Stimulated activated CD4-positive, alpha-beta T cell treated with anti-CD3 and anti-CD28 coated beads, TNF-alpha, amount 100 ng/mL, for 48 hours (primary cell): ENCODE data around the gene SLC35B2.

ENCODE experiments used
- DNase-seq, 3 donors: peaks; one replicate each; pipeline ENCODE4 v3.0.0-alpha.2; 2020; ENCODE audit warnings: low read depth in 3 of 3

SLC35B2 gene

GRCh38 chr6:44285552-44286284 is 28.4 kb upstream of the SLC35B2 start:
- no peak for DNase-seq

DNA sequence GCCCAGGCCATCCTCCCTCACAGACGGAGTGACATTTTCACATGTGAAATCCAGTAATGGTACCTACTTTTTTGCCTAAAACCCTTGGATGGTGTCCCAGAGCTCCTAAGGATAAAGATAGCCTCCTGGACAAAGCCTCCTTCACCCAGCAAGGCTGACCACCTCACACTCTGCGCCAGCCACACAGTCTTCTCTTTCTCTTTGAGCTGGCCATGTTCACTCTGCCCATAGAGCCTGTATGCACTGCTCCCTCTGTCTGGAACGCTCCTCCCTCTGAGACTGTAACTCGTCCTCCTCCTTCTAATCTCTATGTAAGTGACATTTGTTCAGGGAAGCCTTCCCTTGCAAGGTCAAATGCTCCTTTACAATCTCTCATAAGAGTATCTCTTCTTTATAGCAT is 27.5 kb upstream of the SLC35B2 start:
- no peak for DNase-seq

DNA sequence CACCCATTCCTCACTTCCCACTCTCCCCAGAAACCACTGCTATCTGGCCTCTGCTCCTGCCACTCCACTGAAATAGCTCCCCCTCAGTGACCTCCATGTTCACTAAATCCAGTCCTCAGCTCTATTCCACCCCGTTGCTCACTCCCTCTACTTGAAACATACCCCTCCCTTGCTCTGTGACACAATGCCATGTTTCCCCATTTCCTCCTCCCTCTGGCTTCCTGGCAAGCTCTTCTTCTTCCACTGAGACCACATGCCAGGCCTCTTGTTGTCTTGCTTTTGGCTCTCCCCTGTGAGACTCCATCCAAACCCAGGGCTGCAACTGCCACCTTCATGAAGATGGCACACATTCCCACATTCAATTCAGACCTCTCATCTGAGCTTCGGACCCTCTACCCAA is 26.8 kb upstream of the SLC35B2 start:
- no peak for DNase-seq

DNA sequence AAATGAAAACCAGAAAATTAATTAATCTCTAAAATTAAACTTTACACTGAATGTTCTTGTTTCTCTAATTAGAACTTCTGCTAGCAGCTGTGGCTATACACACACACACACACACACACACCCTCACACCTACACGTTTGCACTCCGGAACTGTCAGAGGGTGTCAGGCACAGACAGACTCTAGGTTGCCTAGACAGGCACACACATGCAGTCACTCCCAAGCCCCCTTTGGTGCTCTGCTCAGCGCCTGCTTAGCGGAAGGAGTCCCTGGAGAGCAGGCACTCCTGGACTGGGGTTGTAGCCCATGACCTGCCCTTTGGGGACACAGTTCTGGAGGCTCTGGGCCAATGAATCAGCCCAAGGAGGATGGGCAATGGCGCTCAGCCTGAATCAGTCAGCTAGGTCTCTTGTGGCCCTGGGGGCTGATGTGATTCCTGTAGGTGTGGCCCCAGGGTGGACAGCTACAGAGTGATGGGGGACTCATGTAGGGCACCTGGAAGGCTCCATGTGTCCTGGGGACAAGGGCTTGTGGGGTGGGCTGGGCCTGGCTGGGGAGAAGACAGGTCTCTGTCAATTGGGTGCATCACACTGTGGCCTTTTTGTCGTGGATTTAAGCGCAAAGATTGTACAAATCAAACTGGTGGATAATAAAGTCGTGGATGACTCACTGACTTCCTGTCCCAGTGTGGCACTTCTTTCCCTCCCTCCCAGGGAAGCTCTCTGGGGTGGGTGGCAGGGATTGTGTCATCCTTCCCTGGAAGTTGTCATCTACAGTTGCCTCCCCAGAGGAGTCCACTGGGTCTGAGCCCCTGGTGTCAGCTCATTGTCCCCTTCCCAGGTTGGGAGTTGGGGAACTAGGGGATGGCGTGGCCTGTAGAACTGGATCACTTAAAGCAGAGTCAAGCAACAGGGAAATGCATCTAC is 21.7 kb upstream of the SLC35B2 start:
- no peak for DNase-seq

- no peak for DNase-seq
Observed at GRCh38 chr6:44278315-44278714, 21.0 kb upstream of the SLC35B2 start.

DNA sequence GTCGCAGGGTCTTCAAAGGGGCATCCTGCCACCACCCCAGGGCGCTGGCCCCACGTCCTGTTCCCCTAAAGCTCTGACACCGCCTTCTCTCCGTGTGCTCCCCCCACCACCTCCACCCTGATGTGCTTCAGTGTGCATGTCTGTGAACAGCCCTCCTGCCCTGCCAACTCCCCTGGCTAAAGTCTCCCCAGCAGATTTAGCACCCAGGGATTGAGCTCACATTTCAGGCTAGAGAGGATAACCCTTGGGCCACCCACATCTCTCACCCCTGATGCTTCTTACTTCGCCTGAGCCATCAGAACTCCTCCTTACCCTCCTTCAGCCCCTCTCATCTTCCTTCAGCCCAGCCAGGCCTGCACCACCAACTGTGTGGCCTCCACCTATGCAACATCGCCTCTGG is 20.4 kb upstream of the SLC35B2 start:
- no peak for DNase-seq

DNA sequence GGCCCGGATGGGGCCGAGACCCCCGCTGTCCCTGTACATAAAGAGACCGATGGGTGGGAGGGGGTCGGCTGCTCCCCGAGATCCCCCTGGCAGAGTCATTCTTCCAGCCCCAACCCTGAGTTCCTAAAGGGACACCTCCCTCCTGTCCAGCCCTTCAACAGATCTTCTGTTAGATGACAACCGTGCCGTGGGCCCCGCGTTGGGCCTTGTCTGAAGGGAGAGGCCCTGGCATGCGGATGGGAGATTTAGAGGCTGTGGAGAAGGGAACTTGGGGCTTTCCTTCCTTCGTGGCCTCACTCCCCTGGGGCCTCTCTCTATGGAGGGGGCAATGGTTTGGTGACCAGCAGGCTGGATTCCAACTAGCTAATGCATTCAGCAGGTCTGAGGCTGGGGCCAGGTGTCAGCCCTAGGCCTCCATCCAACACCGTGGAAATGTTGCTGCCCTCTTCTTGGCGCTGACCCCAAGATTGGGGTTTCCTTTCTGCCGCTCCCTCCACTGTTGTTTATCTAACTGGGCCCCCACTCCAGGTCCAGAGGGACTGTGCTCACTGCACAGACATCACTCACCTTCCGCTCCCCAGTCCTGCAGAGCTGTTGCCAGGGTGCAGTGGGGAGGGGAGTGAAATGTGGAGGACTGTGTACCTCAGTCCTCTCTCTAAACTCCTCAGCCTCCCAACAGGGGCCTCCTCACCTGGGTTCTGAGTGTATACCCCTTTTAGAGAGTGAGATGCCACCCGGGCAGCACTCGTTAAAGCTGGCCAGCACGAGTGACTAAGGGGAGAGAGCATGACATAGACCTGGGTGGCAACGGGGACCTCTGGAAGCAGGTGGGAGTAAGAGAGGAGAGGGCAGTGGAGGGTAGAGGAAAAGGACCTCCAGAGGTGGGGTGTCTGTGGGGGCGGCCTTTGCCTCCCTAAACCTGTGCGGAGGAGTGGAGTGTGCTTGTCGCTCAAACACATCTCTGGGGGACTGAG is 19.6 kb upstream of the SLC35B2 start:
- no peak for DNase-seq

- no peak for DNase-seq
Observed at GRCh38 chr6:44275749-44276648, 18.7 kb upstream of the SLC35B2 start.

DNA sequence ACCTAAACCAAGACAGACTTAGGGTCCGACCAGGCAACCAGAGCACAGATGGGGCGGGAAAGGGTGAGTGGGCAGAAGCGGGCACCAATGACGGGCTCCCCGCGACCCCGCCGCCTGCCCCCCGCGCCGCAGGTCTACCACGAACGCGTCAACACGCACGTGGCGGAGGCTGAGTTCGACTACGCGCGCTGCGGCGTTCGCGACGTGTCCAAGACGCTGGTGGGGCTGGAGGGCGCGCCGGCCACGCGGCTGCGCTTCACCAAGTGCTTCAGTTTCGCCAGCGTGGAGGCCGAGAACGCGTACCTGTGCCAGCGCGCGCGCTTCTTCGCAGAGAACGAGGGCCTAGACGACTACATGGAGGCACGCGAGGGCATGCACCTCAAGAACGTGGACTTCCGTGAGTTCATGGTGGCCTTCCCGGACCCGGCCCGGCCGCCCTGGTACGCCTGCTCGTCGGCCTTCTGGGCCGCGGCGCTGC is 18.0 kb upstream of the SLC35B2 start:
- no peak for DNase-seq

DNA sequence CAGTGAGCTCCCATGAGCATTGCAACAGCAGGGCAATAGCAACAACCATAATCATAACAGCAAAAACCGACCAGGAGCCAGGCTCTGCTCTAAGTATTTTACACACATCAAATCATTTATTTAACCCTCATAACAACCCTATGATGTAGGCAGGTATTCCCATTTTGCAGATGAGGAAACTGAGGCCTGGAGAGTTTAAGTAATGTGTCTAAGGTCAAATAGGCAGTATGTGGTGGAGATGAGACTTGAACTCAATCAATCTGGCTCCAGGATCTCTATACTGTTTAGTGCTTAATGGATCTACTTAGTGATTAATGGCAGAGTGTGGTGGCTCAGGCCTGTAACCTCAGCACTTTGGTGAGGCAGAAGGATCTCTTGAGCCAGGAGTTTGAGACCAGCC is 16.3 kb upstream of the SLC35B2 start:
- no peak for DNase-seq

DNA sequence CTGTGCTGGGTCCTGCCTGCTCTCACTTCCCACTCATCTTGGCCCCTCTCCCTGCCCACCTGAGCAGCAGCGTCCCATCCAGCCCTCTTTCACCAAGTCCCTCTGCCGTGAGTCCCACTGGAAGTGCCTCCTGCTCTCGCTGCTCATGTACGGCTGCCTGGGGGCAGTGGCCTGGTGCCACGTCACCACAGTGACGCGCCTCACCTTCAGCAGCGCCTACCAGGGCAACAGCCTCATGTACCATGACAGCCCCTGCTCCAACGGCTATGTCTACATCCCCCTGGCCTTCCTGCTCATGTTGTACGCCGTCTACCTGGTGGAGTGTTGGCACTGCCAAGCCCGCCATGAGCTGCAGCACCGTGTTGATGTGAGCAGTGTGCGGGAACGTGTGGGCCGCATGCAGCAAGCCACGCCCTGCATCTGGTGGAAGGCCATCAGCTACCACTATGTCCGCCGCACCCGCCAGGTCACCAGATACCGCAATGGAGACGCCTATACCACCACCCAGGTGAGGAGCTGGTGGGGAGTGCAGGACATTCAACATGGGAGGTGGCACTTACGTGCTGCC is 15.8 kb upstream of the SLC35B2 start:
- DNase-seq = no peak

DNA sequence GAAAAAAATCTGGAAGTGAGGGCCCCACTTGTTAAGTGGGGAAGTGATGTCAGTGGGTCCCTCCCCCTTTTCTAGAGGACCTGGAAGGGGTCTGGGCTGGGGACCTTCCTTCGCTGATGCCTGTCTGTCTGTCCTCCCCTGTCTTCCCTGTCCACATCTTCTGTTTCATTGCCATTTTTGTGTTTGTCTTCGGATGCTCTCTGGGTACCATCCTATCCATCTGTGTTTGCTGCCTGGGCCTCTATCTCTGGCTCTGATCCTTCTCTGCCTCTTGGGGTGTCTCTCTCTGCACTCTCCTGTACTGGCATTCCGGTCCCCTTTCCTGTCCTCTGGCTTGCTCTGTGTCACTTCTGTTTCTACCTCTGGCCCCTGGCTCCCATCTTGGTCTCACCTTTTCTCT is 15.2 kb upstream of the SLC35B2 start:
- DNase-seq = no peak

DNA sequence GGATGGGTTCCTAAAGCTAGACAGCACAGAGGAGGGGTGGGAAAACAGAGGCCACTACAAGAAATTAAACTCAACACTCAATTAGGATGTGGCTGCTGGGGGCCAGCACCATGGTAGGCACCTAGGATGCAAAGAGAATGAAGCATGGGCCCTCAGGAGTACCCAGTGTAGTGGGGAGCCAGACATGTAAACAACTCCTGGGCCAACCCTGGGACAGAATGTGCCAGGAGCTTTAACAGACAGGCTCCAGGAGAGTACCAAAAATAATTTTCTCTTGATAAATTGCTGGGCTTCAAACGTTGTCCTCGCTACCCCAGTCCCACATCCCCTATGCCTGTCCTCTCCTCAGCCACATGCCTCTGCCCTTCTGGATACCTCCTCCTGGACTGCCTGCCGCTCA is 14.6 kb upstream of the SLC35B2 start:
- DNase-seq = no peak

- DNase-seq = no peak
Observed at GRCh38 chr6:44271406-44271723, 14.0 kb upstream of the SLC35B2 start.

DNA sequence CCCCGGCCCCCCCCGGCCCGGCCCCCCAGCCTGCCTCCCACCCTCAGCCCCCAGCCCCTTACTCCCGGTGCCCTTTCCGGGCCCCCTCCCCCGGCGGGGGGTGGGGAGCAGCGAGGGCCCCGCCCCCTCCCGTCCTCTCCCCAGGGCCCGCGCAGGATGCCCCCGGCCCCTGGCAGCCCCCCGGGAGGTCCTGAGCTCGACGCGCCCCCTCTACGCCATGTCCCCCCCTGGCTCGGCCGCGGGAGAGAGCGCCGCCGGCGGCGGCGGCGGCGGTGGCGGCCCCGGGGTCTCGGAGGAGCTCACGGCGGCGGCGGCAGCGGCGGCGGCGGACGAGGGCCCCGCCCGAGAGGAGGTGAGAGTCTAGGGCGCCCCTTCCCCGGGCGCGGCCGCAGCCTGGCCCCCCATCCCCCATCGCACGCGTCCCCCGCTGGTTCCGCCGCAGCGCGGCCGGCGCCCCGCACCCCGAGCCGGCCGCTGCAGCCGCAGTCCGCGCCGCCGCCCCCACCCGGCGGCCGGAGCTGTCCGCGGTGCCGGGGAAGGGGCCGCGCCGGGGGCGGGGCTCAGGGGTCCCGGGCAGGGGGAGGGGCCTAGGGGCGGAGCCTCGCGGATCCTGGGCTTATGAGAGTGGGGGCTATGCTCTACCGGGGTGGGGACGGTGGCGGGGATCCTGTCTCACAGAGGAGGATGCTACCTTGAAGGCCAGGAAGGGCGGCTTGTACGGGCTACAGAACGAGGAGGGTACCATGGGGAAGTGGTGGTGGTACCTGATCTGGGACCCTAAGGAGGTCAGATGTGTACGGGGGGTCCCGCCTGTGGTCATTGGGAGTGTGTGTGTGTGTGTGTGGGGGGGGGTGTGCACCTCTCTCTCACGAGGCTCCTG is 13.4 kb upstream of the SLC35B2 start:
- DNase-seq = no peak

DNA sequence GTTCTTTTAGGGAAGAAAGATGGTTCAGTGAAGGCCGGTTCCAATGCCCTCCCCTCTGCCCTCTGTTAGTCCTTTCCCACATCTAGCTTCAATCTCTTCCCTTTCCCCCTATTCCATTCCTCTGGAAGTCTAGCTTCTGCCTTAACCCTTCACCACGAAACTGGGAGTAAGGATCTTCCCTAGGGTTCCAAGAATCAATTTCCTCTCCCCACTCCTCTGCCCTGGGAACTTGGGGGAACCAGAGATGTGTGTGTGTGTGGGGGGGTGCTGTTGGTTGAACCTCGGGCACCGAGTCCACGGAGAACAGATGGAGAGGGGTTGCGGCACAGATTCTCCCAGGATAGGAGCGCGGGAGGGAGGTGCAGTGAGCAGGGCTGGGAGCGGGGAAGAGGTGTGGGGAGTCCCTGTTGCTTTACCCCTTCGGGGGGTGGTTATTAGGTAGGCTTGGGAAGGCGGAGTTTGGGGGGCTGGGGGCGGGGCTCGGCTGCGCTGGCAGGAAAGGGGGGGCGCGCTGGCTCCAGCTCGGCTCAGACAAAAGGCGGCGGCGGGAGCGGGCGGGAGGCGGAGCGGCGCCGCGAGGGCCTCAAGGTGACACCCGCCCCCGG is 12.7 kb upstream of the SLC35B2 start, which contains the start of gene TMEM151B:
Gene TMEM151B, plus strand, starts transcription at position 530 of the 605 bp plus-strand sequence. CDS start 293 bp downstream, outside the sequence.
- no peak for DNase-seq

DNA sequence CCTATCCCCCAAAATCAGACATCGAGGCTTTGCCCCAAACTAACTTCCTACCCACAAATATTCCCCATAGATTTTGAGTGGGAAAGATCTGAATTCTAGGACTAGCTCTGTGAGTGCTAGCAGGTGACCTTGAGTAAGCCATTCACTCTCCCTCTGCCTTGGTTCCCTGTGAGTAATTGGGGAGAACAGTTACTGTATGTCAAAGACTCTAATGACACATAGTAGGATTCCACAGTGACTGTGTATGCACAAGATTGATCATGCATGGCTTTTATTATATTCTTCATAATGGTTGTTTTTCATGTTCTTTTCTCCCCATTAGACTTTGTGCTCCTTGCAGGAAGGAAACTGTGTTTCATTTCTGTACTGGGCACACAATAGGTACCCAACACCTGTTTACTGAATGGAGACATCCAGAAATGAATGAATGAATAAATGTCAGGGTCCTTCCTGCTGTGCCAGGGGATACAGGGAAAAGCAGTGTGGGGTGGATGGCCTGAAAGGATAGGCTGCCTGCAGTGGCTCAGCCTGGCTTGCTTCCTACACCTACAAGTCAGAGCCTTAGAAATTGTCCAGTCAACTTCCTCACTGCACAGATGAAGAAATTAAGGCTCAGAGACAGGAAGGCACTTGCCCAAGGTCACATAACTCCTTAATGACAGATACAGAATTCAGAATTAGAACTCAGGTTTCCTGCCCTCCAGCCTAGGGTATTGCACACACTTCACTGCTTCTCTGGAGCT is 12.0 kb upstream of the SLC35B2 start:
- DNase-seq = no peak

GRCh38 chr6:44268095-44268628 is 10.8 kb upstream of the SLC35B2 start:
- no peak for DNase-seq
